K562 (cell line): Measurements from ENCODE around the gene CRYZL1. TPM values are rescaled to one million over a fixed set of nuclear protein-coding genes. Genes with fewer than 3 reads are reported as not detected.

ENCODE experiments used
- CBX2 ChIP-seq: fragments of 200-600 bp; sonication (generic); IDR thresholded peaks from one replicate; pipeline ENCODE4 v1.6.1; 2012; ENCODE audit warnings: mild to moderate bottlenecking, low read length, inconsistent platforms; ENCODE audit not compliant: insufficient read depth, poor library complexity, severe bottlenecking
- CHCHD3 ChIP-seq: fragments of 250-450 bp; sonication (Bioruptor Pico); IDR thresholded peaks from 2 replicates; pipeline ENCODE4 v2.1.2; 2022; ENCODE audit warnings: mild to moderate bottlenecking
- CXXC5 ChIP-seq: fragments of 250-450 bp; sonication (Bioruptor Pico); IDR thresholded peaks from 2 replicates; pipeline ENCODE4 v1.8.0; 2022; ENCODE audit warnings: inconsistent platforms, mild to moderate bottlenecking, moderate library complexity
- ELF4 ChIP-seq: fragments of 450-650 bp; formaldehyde crosslinking; IDR thresholded peaks from 2 replicates; pipeline ENCODE4 v1.4.0; 2022; ENCODE audit warnings: missing genetic modification characterization
- FOXJ2 ChIP-seq: fragments of 200-800 bp; sonication (Bioruptor generic); IDR thresholded peaks from 2 replicates; pipeline ENCODE4 v1.6.1; 2016; ENCODE audit warnings: missing genetic modification characterization, missing compliant biosample characterization
- JUNB ChIP-seq: fragments of 450-650 bp; formaldehyde crosslinking; conservative IDR thresholded peaks from 2 replicates; pipeline ENCODE4 v1.4.0; 2020; ENCODE audit warnings: mild to moderate bottlenecking
- KLF6 ChIP-seq: fragments of 250-450 bp; sonication (Bioruptor Pico); IDR thresholded peaks from 2 replicates; pipeline ENCODE4 v1.4.0; 2020; ENCODE audit warnings: mild to moderate bottlenecking, moderate library complexity, borderline replicate concordance
- NFYB ChIP-seq: IDR thresholded peaks from 2 replicates; pipeline ENCODE4 v1.6.1; 2011; ENCODE audit warnings: mild to moderate bottlenecking, moderate library complexity; ENCODE audit not compliant: insufficient read length; ENCODE audit errors: extremely low read depth
- PHF8 ChIP-seq: fragments of 200-600 bp; sonication (generic); IDR thresholded peaks from 2 replicates; pipeline ENCODE4 v1.6.1; 2012; ENCODE audit warnings: mixed run types, mild to moderate bottlenecking, inconsistent platforms, low read length, moderate library complexity, borderline replicate concordance
- RBM39 ChIP-seq: fragments of 200-400 bp; formaldehyde crosslinking; optimal IDR thresholded peaks from 2 replicates; pipeline ENCODE3; 2018; ENCODE audit warnings: low read depth, low read length
- SAFB2 ChIP-seq: fragments of 200-400 bp; formaldehyde crosslinking; IDR thresholded peaks from 2 replicates; pipeline ENCODE4 v1.6.1; 2018; ENCODE audit warnings: borderline replicate concordance, low read length, low read depth, moderate library complexity; ENCODE audit not compliant: severe bottlenecking
- SP1 ChIP-seq: sonication (generic); formaldehyde crosslinking; IDR thresholded peaks from 2 replicates; pipeline ENCODE4 v1.8.1; 2022; ENCODE audit warnings: mild to moderate bottlenecking, missing genetic modification reagents
- STAT5A ChIP-seq: IDR thresholded peaks from 2 replicates; pipeline ENCODE4 v1.6.1; 2012; ENCODE audit warnings: low read length, inconsistent platforms, borderline replicate concordance
- TARDBP ChIP-seq: fragments of 450-650 bp; IDR thresholded peaks from 2 replicates; pipeline ENCODE4 v1.6.1; 2016
- ZNF347 ChIP-seq: fragments of 450-650 bp; formaldehyde crosslinking; IDR thresholded peaks from 2 replicates; pipeline ENCODE4 v1.4.0; 2020; ENCODE audit warnings: low read depth, mild to moderate bottlenecking, moderate library complexity
- ZNF589 ChIP-seq: fragments of 200-800 bp; sonication (Bioruptor generic); IDR thresholded peaks from 2 replicates; pipeline ENCODE4 v1.6.1; 2016; ENCODE audit warnings: low read depth, missing genetic modification characterization, missing compliant biosample characterization
- polyA plus RNA-seq, 8 experiments: library from polyadenylated mRNA; depleted of rRNA in 4 of 8; stranded (reverse) in 5 of 8; unstranded in 3 of 8; fragments of >200 nt; fragmentation: Nextera tagmentation in 2 of 8; fragmentation: Illumina TruSeq in 1 of 8; extraction: Ambion mirVana in 2 of 8; extraction: Trizol in 1 of 8; gene quantifications; 2 replicates each; pipeline versions ENCODE4 v1.2.1 to v1.2.3, GENCODE V29; 2011 to 2014; ENCODE audit warnings: inconsistent platforms in 1 of 8, missing spikeins in 1 of 8
- total RNA-seq, 7 experiments: library from RNA; depleted of rRNA in 6 of 7; stranded (reverse); fragments of >200 nt in 6 of 7; fragmentation: Illumina TruSeq in 2 of 7; extraction: Trizol in 2 of 7; gene quantifications; 2 replicates each; pipeline versions ENCODE4 v1.2.1 to v1.2.3, GENCODE V29; 2011 to 2021; ENCODE audit warnings: low replicate concordance in 1 of 7
- TF ChIP-seq, protein P1 (sequence below): sonication (generic); formaldehyde crosslinking; IDR thresholded peaks from 2 replicates; pipeline ENCODE4 v1.8.0; 2022; ENCODE audit warnings: missing genetic modification reagents, mild to moderate bottlenecking, moderate library complexity, borderline replicate concordance
- TF ChIP-seq, protein P2 (sequence below): fragments of 150-350 bp; conservative IDR thresholded peaks from 2 replicates; pipeline ENCODE4 v1.6.1; 2014; ENCODE audit warnings: low read length
- TF ChIP-seq, protein P3 (sequence below): sonication (generic); formaldehyde crosslinking; IDR thresholded peaks from 2 replicates; pipeline ENCODE4 v1.8.0; 2022; ENCODE audit warnings: mild to moderate bottlenecking, low read depth, missing genetic modification reagents
- TF ChIP-seq, protein P4 (sequence below), 2 experiments: fragments of 200-800 bp in 1 of 2; sonication (Bioruptor generic) in 1 of 2; sonication (generic) in 1 of 2; formaldehyde crosslinking in 1 of 2; IDR thresholded peaks in 1 of 2; conservative IDR thresholded peaks in 1 of 2; 2 replicates each; pipeline versions ENCODE4 v1.5.0 to v1.6.1; 2016 to 2020; ENCODE audit warnings: missing compliant biosample characterization in 1 of 2, missing genetic modification characterization in 1 of 2, missing genetic modification reagents in 1 of 2

Gene CRYZL1
- total and polyA plus RNA-seq, 9 of the 15 experiments (the other 6 are each of a cell fraction or from before 2014, with no cell fraction given), result 19.9 to 98.2 (median 39.2) TPM

DNA sequence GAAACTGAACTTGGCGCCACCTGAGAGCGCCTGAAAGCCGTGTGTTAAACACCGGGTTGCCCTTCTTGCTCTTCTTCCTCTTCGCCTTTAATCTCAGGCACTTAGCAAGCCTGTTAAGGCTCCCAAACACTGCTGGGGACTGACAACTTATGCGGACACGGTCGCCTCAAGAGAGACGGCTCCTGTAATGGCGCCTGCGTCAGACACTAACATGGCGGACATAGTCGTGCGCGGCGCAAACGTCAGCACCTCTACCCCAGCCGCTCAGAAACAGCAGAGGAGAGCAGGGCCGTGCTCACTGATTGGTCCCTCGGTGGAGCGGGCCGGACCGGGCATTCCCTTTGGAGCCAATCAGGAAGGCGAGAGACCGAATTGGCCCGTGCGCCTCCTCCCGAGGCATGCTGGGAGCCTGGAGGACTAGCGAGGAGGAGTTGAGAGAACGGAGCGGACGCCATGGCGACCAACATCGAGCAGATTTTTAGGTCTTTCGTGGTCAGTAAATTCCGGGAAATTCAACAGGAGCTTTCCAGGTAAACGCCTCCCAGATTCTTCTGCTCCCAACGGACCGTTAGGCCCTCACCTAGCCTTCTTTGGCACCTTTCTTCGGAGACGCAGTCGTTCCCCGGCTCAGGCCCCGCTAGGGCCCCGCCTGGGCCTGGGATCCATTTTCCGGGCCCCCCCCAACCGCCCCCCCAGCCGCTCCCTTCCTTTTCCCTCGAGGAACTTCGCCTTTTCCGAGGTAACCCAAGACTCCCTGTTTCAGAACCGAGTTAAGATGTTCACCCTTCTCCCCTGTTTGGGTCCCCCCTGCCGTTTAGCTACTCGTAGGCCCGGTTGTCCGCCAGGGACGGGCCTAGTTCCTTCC is 98.7 kb downstream of the CRYZL1 start, which contains the start of gene SON (continued):
- TF ChIP-seq CBX2, result no peak
- TF ChIP-seq TARDBP, result no peak
- TF ChIP-seq, protein P1, sequence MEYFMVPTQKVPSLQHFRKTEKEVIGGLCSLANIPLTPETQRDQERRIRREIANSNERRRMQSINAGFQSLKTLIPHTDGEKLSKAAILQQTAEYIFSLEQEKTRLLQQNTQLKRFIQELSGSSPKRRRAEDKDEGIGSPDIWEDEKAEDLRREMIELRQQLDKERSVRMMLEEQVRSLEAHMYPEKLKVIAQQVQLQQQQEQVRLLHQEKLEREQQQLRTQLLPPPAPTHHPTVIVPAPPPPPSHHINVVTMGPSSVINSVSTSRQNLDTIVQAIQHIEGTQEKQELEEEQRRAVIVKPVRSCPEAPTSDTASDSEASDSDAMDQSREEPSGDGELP (CRISPR knock-in tag), result peak; percentile 59
- 0 out of 2 replicates have a peak, but pooled peaks have one; percentile 62 for TF ChIP-seq KLF6
- peak; percentile 95 for TF ChIP-seq CXXC5 (CRISPR knock-in tag)
- peak; percentile 95 for TF ChIP-seq PHF8
- peak; percentile 83 for TF ChIP-seq SP1 (CRISPR knock-in tag)
- peak; percentile 97 for TF ChIP-seq NFYB
- TF ChIP-seq FOXJ2 (tag), result peak; percentile 32; the same call in 1 of the 2 replicates
- no peak for TF ChIP-seq ZNF347 (CRISPR knock-in tag)
- TF ChIP-seq, protein P2, sequence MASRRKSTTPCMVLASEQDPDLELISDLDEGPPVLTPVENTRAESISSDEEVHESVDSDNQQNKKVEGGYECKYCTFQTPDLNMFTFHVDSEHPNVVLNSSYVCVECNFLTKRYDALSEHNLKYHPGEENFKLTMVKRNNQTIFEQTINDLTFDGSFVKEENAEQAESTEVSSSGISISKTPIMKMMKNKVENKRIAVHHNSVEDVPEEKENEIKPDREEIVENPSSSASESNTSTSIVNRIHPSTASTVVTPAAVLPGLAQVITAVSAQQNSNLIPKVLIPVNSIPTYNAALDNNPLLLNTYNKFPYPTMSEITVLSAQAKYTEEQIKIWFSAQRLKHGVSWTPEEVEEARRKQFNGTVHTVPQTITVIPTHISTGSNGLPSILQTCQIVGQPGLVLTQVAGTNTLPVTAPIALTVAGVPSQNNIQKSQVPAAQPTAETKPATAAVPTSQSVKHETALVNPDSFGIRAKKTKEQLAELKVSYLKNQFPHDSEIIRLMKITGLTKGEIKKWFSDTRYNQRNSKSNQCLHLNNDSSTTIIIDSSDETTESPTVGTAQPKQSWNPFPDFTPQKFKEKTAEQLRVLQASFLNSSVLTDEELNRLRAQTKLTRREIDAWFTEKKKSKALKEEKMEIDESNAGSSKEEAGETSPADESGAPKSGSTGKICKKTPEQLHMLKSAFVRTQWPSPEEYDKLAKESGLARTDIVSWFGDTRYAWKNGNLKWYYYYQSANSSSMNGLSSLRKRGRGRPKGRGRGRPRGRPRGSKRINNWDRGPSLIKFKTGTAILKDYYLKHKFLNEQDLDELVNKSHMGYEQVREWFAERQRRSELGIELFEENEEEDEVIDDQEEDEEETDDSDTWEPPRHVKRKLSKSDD, result peak; percentile 86
- TF ChIP-seq RBM39, result peak; percentile 95
- no peak for TF ChIP-seq JUNB (CRISPR knock-in tag)
- TF ChIP-seq, protein P3, sequence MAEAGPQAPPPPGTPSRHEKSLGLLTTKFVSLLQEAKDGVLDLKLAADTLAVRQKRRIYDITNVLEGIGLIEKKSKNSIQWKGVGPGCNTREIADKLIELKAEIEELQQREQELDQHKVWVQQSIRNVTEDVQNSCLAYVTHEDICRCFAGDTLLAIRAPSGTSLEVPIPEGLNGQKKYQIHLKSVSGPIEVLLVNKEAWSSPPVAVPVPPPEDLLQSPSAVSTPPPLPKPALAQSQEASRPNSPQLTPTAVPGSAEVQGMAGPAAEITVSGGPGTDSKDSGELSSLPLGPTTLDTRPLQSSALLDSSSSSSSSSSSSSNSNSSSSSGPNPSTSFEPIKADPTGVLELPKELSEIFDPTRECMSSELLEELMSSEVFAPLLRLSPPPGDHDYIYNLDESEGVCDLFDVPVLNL, result peak; percentile 68; the same call in 1 of the 2 replicates
- TF ChIP-seq CHCHD3, result no peak
- 0 out of 2 replicates have a peak, but pooled peaks have one; percentile 30 for TF ChIP-seq ELF4
- TF ChIP-seq STAT5A, result no peak; the same call in 1 of the 2 replicates
- TF ChIP-seq ZNF589 (CRISPR knock-in tag), result peak; percentile 85
- TF ChIP-seq, protein P4, sequence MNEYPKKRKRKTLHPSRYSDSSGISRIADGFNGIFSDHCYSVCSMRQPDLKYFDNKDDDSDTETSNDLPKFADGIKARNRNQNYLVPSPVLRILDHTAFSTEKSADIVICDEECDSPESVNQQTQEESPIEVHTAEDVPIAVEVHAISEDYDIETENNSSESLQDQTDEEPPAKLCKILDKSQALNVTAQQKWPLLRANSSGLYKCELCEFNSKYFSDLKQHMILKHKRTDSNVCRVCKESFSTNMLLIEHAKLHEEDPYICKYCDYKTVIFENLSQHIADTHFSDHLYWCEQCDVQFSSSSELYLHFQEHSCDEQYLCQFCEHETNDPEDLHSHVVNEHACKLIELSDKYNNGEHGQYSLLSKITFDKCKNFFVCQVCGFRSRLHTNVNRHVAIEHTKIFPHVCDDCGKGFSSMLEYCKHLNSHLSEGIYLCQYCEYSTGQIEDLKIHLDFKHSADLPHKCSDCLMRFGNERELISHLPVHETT (CRISPR knock-in tag; conservative IDR thresholded peaks at IDR 0.05 in 1 of 2, IDR thresholded peaks at IDR 0.05 in 1 of 2), result peak in 1 of 2 experiments; percentile 93; a peak in 2 of 4 replicates
- TF ChIP-seq SAFB2, result no peak
